Cardiac fibroblast (primary cell): ENCODE measurements around the gene RPS6KB2.
A peak's percentile ranks its signal among the peaks of the same experiment; 100 is the strongest.

Experiments used
- DNase-seq, 2 donors: peaks; one replicate each; pipeline versions ENCODE4 v3.0.0 to v3.0.0-alpha.2; 2010; ENCODE audit warnings: low read depth in 2 of 2
- H3K4me3 ChIP-seq, 2 donors: replicated peaks in 1 of 2; 1 replicate in 1 of 2; 2 replicates in 1 of 2; pipeline ENCODE4 v1.5.1; 2011; ENCODE audit warnings: low read depth in 2 of 2, low read length in 2 of 2, mild to moderate bottlenecking in 2 of 2, moderate library complexity in 1 of 2
- TF ChIP-seq, protein P1 (sequence below): IDR thresholded peaks from one replicate; pipeline ENCODE4 v1.5.1; 2011; ENCODE audit warnings: low read depth, mild to moderate bottlenecking, low read length, inconsistent platforms

RPS6KB2 gene

DNA sequence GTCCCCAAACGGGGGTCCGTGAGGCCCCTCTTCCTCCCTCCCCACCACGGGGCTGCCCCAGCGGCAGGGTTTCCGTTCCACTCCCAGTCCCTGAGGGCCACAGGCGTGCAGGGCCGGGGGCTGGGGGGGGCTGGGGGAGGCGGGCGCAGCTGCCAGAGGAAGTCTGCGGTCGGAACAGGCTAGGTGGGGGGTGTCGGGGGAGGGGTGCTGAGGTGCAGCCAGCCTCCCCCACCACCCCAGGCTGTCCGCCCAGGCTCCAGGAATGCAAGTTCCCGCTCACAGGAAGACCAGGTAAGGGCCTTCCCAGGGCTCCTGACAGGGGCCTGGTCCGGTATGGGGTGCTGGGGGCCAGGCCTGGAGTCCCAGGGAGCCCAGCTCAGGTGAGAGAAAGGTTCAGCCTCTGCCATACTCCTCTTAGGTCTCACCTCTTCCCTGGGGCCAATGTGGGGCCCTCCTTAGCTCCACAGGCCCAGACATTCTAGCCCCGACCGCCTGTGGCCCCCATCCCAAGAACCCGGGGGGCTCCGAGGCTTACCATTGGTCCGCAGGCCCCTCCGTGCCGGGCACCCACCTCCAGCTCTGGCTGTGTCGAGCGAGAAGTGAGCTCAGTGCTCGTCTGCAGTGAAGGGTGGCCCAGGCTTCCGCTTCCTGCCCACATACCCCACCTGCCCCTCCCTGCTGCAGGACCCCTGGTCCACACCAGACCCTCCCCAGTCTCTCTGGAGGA is 9.0 kb downstream of the RPS6KB2 start, which contains the start of gene PTPRCAP:
PTPRCAP (minus strand) TSS at position 601 of the 727 bp plus-strand sequence; CDS start at position 538, 63 bp downstream.
- TF ChIP-seq, protein P1, sequence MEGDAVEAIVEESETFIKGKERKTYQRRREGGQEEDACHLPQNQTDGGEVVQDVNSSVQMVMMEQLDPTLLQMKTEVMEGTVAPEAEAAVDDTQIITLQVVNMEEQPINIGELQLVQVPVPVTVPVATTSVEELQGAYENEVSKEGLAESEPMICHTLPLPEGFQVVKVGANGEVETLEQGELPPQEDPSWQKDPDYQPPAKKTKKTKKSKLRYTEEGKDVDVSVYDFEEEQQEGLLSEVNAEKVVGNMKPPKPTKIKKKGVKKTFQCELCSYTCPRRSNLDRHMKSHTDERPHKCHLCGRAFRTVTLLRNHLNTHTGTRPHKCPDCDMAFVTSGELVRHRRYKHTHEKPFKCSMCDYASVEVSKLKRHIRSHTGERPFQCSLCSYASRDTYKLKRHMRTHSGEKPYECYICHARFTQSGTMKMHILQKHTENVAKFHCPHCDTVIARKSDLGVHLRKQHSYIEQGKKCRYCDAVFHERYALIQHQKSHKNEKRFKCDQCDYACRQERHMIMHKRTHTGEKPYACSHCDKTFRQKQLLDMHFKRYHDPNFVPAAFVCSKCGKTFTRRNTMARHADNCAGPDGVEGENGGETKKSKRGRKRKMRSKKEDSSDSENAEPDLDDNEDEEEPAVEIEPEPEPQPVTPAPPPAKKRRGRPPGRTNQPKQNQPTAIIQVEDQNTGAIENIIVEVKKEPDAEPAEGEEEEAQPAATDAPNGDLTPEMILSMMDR, result no peak
- DNase-seq, result no peak
- no peak within 1 kb of the TSS for H3K4me3 ChIP-seq

DNA sequence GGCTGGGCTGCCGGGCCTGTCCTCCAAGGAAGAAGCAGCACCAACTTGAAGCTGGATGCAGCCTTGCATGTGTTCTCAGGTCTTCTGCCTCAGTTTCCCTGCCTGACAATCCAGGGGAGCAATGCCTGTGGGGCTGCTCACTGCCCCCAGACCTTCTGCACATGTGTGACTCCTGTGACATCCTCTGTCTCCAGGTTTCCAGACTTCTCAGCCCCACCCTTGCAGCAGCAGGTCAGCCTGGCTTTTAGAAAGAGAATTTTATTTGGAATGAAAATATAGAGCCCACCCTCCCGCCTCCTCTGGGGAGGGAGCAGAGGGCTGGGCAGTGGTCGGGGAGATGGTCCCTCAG is 9.5 kb downstream of the RPS6KB2 start:
- DNase-seq, result no peak
- no peak overlapping the region for H3K4me3 ChIP-seq
- TF ChIP-seq, protein P1, result no peak

DNA sequence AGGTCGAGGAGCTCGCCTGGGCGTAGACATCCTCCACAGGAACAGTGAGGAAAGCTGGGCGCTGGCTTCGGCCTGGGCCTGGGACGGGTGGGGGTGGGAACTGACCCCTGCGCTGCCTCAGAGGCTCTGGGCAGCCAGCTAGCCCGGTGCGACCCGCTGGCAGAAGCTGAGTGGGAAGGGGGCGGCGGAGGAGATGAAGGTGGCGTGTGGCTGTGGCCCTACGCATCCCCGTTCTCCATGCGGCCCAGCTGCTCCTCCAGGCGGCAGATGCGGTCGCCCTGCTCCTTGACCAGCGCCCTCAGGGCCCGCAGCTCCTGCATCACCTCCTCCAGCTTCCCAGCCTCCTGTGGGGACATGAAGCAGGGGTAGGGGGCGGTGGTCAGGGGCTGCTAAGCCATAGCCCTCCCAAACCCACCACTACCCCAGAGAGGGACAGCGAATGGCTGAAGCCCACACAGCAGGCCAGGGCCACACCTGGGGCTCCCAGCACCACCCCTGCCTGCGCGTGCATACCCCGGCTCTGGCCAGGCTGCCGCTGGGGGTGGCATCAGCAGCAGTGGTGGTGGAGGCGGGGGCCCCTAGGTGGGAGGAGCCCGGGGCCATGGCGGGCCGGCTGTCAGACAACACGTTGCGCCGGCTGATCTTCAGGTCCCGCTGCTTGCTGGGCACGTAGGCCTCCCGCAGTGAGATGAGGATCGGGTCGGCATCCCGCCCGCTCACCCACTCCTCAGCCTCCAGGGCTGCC is 10.0 kb downstream of the RPS6KB2 start:
- no peak overlapping the region for H3K4me3 ChIP-seq
- DNase-seq, result no peak
- TF ChIP-seq, protein P1, result no peak

DNA sequence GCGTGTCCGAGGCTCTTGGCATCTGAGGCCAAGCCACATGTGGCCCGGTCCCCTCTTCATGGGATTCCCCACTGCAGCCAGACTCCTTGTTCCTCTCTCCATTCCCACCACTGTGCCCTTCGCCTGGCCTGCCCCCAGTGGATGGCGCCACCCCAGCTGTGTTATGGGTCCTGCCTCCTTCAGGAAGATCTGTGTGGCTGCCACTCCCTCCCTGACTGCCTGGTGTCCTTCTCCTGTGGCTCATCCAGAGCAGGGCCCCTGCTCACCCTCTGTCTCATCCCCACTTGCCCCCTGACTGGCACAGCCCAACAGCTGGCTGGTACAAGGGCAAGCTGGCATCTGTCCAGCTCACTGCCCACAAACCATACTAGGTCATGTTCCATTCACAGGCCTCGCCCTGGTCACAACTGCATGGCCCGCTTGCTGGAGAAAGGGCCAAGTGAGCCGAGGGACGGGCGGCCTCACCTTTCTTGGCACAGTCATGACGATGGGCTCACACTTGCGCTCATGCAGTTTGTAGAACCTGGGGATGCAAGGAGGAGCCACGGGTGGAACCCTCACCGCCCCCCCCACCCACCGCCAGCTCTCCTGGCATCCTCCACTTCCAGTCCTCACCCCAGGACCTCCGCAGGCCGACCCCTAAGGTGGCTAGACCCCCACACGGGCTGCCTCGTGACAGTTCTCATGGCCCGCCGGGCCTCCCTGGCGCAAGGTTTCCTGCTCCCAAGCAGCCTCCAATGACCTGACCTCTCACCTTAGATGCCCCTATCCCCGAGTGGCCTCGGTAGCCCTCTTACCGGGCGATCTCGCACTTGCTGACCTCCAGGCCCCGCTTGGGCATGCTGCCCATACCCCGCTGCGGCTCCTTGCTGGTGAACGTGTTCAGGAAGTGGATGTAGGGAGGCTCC is 11.3 kb downstream of the RPS6KB2 start:
- TF ChIP-seq, protein P1, result peak; percentile 8
- DNase-seq, result peak; percentile 25 to 26
- no peak overlapping the region for H3K4me3 ChIP-seq

DNA sequence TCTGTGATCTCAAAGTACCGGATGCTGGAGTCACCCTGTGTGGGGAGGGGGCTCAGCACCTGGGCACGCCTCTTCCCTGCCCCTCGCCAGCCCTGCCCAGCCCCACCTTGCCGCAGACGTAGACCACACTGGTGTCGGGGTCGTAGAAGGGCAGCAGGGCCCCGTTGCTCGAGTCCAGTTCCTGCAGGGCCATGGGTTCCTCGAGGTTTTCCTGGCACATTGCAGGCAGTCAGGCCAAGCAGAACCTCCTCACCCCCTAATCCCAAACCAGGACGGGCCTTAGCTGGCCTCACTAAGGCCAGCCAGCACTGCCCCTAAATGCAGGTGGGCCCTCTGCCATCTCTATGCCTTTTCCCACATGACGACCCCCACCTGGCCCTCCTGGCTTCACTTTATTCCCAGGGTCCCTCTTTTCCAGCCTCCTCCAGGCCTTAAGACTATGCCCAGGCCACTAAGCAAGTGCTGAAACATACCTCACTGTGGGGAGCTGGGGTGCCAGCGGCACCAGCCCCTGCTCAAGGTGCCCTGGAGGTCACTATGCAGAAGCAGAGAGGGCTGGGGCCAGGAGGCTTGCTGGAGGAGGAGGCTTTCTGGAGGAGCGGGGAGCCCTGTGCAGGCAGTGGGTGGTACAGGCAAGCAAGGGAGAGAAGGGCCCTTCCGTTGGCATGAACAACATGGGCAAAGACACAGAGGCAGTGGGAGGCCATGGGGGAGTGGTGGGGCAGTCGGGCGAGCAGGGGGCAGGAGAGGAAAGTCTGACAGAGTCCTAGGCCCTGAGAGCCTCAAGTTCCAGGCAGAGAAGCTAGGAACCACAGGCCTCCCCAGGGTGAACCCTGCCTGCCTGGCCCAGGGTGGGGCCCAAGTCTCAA is 12.2 kb downstream of the RPS6KB2 start:
- DNase-seq, result no peak
- TF ChIP-seq, protein P1, result no peak
- H3K4me3 ChIP-seq, result no peak overlapping the region
